Kidney (tissue), 14 donors: ENCODE results near the gene ASCL3. TPM values are rescaled to one million over a fixed set of nuclear protein-coding genes. Genes with fewer than 3 reads are reported as not detected.
"Not testable (repeated sequence)": the region's sequence is repeated elsewhere in the genome, so short reads cannot be mapped to it uniquely, and the experiment has no call there.

ENCODE experiments used
- DNase-seq, 5 donors: peaks; one replicate each; pipeline ENCODE4 v3.0.0-alpha.2; 2013 to 2020
- FAIRE-seq: peaks from 2 replicates; lab custom pipeline; 2012; peaks lifted over from hg19 to GRCh38; lab: Jason Lieb, UNC
- H3K27ac ChIP-seq, 2 donors: one replicate each; pipeline ENCODE4 v1.7.0; 2013; ENCODE audit warnings: low read depth in 2 of 2, low read length in 2 of 2, inconsistent platforms in 1 of 2
- H3K27me3 ChIP-seq: one replicate; pipeline ENCODE4 v1.7.1; 2013; ENCODE audit warnings: low read length, inconsistent platforms; ENCODE audit not compliant: control insufficient read depth, insufficient read depth
- H3K36me3 ChIP-seq, 3 donors: one replicate each; pipeline versions ENCODE4 v1.7.0 to v1.7.1; 2013; ENCODE audit warnings: low read length in 3 of 3, control low read depth in 1 of 3, inconsistent platforms in 1 of 3; ENCODE audit not compliant: insufficient read depth in 3 of 3, control insufficient read depth in 2 of 3
- H3K4me1 ChIP-seq, 3 donors: one replicate each; pipeline versions ENCODE4 v1.7.0 to v1.7.1; 2013; ENCODE audit warnings: low read length in 3 of 3, inconsistent platforms in 1 of 3, low read depth in 1 of 3; ENCODE audit not compliant: control insufficient read depth in 2 of 3, insufficient read depth in 2 of 3
- H3K4me3 ChIP-seq, 3 donors: one replicate each; pipeline versions ENCODE4 v1.7.0 to v1.8.1; 2013; ENCODE audit warnings: low read length in 3 of 3, control low read depth in 1 of 3, inconsistent platforms in 1 of 3
- H3K9ac ChIP-seq, 3 donors: one replicate each; pipeline versions ENCODE4 v1.7.0 to v1.7.1; 2013; ENCODE audit warnings: low read length in 3 of 3, control low read depth in 1 of 3, inconsistent platforms in 1 of 3
- H3K9me3 ChIP-seq, 3 donors: one replicate each; pipeline versions ENCODE4 v1.7.0 to v1.7.1; 2013; ENCODE audit warnings: low read length in 3 of 3, control low read depth in 1 of 3, inconsistent platforms in 1 of 3; ENCODE audit not compliant: control insufficient read depth in 2 of 3, insufficient read depth in 1 of 3
- intact Hi-C: fragments of 100-400 bp; cut with DNase I; formaldehyde crosslinking; loops from one replicate; pipeline ENCODE4 v1.11.1; 2022
- polyA plus RNA-seq: library from polyadenylated mRNA; stranded (reverse); fragments of 350-450 nt; fragmentation: Illumina TruSeq; extraction: RNeasy Lipid Tissue Mini Kit (QIAGEN cat#74804); gene quantifications from one replicate; pipeline ENCODE4 v1.2.3, GENCODE V29; 2014; ENCODE audit warnings: low read depth, low replicate concordance; ENCODE audit not compliant: insufficient read depth
- total RNA-seq: library from RNA; stranded (reverse); fragmentation: NEBNext Ultra II Directional; extraction: Animal tissue kit (Norgen Biotek cat#: 25700); gene quantifications from one replicate; pipeline ENCODE4 v1.2.1, GENCODE V29; 2021
- TF ChIP-seq, protein P1 (sequence below): IDR thresholded peaks from 3 replicates; pipeline ENCODE4 v1.5.1; 2012; ENCODE audit warnings: mild to moderate bottlenecking, moderate library complexity, borderline replicate concordance; ENCODE audit not compliant: insufficient read depth; ENCODE audit errors: extremely low read depth
- donor health status: control.
- donor health status: control.
- donor health status: control.
- donor health status: control.
- donor health status: control.
- donor health status: DM: yes; HTN: yes; CAD: no.
- donor health status: Normal renal cell carcinoma (clear cell type).

The ASCL3 gene
- total and polyA plus RNA-seq, 2 donors from 2014 or later: not detected

- FAIRE-seq (no peak), DNase-seq (no peak)
Observed at GRCh38 chr11:8980485-8980884, 37.7 kb upstream of the ASCL3 start.

DNA sequence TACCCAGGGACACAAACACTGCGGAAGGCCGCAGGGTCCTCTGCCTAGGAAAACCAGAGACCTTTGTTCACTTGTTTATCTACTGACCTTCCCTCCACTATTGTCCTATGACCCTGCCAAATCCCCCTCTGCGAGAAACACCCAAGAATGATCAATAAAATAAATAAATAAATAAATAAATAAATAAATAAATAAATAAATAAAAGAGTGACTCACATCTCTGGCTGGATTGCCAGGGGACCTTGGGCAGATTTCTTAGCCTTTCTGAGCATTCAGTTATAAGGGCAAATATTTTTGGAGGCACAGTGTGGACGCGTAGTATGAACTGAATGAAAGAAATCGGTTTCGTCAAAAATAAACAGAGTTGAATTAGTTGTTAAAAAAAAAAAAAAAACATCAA, 36.5 kb upstream of the ASCL3 start:
- H3K27me3 ChIP-seq, H3K9me3 ChIP-seq, H3K4me1 ChIP-seq, FAIRE-seq, H3K27ac ChIP-seq, H3K9ac ChIP-seq, H3K36me3 ChIP-seq, H3K4me3 ChIP-seq, DNase-seq, intact Hi-C loops: not testable (repeated sequence)

More at GRCh38 chr11:8980485-8980884, 37.7 kb upstream of the ASCL3 start:
- Histone ChIP-seq H3K4me3 (no peak overlapping the region), H3K9ac (no peak overlapping the region), H3K27me3 (no peaks in the 10 kb centered on the region), H3K9me3 (no peaks in the 10 kb centered on the region), H3K4me1 (no peaks in the 10 kb centered on the region), H3K27ac (no peak overlapping the region), H3K36me3 (no peaks in the 10 kb centered on the region)
- TF ChIP-seq, protein P1, sequence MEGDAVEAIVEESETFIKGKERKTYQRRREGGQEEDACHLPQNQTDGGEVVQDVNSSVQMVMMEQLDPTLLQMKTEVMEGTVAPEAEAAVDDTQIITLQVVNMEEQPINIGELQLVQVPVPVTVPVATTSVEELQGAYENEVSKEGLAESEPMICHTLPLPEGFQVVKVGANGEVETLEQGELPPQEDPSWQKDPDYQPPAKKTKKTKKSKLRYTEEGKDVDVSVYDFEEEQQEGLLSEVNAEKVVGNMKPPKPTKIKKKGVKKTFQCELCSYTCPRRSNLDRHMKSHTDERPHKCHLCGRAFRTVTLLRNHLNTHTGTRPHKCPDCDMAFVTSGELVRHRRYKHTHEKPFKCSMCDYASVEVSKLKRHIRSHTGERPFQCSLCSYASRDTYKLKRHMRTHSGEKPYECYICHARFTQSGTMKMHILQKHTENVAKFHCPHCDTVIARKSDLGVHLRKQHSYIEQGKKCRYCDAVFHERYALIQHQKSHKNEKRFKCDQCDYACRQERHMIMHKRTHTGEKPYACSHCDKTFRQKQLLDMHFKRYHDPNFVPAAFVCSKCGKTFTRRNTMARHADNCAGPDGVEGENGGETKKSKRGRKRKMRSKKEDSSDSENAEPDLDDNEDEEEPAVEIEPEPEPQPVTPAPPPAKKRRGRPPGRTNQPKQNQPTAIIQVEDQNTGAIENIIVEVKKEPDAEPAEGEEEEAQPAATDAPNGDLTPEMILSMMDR: no peak
- intact Hi-C loops: no loop called here

DNA sequence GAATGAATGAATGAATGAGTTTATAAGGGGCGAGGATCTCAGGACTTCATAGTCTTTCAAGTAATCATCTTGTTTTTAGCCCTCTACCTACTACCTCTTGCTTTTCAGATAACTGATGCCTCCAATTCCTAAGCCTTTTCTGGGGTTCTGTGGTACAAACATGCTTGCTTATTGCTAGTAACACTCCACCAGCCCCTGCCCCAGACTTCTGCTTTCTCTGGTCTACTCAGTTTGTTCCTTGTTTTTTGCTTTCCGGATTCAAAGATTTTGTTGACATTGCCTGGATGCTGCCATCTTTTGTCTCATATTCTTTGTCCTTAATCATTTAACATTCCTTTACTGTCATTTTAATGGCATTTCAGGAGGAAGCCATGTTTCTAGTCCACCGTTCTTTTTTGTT, 30.3 kb upstream of the ASCL3 start:
- Histone ChIP-seq H3K9ac (no peak overlapping the region), H3K9me3 (no peaks in the 10 kb centered on the region), H3K27ac (no peak overlapping the region), H3K4me1 (no peaks in the 10 kb centered on the region), H3K4me3 (no peak overlapping the region), H3K27me3 (no peaks in the 10 kb centered on the region), H3K36me3 (no peaks in the 10 kb centered on the region)
- DNase-seq (no peak), FAIRE-seq (no peak)
- intact Hi-C loops: no loop called here
- TF ChIP-seq, protein P1: no peak

DNA sequence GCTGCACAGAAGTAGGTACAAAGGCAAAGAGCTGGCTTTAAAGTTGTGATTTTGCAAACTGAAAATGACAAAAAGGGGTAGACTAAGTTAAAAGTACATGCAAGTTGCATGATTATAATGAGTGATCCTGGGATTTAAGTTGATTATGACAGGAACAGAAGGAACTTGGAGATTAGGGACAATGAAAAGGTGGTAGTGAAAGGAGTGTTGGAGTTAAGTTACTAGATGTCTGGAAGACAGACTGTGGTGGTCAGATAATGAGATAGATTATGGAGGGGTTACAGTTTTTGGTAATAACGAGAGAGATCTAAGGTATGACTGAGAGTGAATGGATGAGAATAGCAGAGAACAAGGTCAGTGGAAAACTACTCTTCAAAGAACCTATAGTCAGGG, 29.1 kb upstream of the ASCL3 start:
- H3K4me3 ChIP-seq: no peak overlapping the region
- DNase-seq (no peak), FAIRE-seq (no peak)
- H3K36me3 ChIP-seq: no peaks in the 10 kb centered on the region
- H3K27me3 ChIP-seq: no peaks in the 10 kb centered on the region
- no peak overlapping the region for H3K27ac ChIP-seq
- intact Hi-C loops: no loop called here
- no peaks in the 10 kb centered on the region for H3K4me1 ChIP-seq
- no peak overlapping the region for H3K9ac ChIP-seq
- TF ChIP-seq, protein P1: no peak
- no peaks in the 10 kb centered on the region for H3K9me3 ChIP-seq
